Measurements from ENCODE around the gene ARID1B. TPM values are rescaled to one million over a fixed set of nuclear protein-coding genes. Genes with fewer than 3 reads are reported as not detected.
A peak's percentile ranks its signal among the peaks of the same experiment; 100 is the strongest.

Gene ARID1B
- total RNA-seq, 4 donors from 2014 or later: 25.2 to 103 (median 59.5) TPM

DNA sequence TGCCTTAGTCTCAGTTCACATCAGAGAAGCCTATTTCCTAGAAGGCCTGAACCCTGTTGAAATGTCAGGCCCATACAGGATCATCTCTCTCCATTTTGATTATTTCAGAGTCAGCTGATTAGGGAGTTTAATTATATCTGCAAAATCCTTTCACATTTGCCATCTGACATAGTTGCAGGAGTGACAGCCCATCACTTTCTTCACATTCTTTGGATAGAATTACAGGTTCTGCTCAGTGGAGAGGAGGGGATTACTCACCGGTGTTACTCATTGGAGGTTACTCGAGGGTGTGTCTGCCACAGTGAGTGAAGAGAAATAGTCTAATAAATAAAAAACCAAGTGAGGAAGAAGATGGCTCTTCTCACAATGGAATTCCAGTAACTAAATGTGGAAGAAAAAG, 329.3 kb downstream of the ARID1B start:
- WGBS, 2 donors: 36 to 47% methylated on average over 2 of the region's 2 CpGs
- Histone ChIP-seq H3K4me1 (peaks cover 6 to 36% (median 8%) of the 10 kb centered on the region in 3 donors), H3K27me3 (no peaks in the 10 kb centered on the region), H3K27ac (peak overlapping the region in 1 of 4 donors; percentile 26), H3K4me3 (no peak overlapping the region), H3K9me3 (no peaks in the 10 kb centered on the region), H3K36me3 (peaks cover 0 to 14% (median 0%) of the 10 kb centered on the region in 3 donors)
- no peak for DNase-seq
- intact Hi-C loops (cut with DNase I): no loop called here
- TF ChIP-seq, protein P1, sequence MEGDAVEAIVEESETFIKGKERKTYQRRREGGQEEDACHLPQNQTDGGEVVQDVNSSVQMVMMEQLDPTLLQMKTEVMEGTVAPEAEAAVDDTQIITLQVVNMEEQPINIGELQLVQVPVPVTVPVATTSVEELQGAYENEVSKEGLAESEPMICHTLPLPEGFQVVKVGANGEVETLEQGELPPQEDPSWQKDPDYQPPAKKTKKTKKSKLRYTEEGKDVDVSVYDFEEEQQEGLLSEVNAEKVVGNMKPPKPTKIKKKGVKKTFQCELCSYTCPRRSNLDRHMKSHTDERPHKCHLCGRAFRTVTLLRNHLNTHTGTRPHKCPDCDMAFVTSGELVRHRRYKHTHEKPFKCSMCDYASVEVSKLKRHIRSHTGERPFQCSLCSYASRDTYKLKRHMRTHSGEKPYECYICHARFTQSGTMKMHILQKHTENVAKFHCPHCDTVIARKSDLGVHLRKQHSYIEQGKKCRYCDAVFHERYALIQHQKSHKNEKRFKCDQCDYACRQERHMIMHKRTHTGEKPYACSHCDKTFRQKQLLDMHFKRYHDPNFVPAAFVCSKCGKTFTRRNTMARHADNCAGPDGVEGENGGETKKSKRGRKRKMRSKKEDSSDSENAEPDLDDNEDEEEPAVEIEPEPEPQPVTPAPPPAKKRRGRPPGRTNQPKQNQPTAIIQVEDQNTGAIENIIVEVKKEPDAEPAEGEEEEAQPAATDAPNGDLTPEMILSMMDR (IDR thresholded peaks at IDR 0.05): no peak
- TF ChIP-seq POLR2A (IDR thresholded peaks at IDR 0.05): no peak

DNA sequence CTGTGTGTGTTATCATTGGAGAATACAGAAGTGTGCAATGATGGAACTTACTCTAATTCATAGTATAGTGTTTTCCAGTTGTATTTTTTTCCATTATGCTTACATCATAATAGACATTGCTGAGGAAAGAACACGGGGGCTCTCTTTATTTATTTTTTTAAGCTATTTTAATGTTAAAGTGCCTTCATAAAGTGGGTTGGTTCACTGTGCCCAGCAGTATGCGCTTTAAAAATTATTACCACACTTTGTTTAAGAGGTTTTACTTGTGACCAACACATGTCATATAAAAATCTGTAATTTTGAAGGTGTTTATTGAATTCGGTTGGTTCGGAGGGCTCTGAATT, 330.4 kb downstream of the ARID1B start:
- DNase-seq: no peak
- TF ChIP-seq POLR2A (IDR thresholded peaks at IDR 0.05): no peak
- TF ChIP-seq, protein P1 (IDR thresholded peaks at IDR 0.05): no peak
- WGBS, 2 donors: 47 to 72% methylated on average over 4 of the region's 4 CpGs
- Histone ChIP-seq H3K27ac (peak overlapping the region; percentile 6 to 62 (median 13)), H3K4me1 (peaks cover 6 to 36% (median 8%) of the 10 kb centered on the region in 3 donors), H3K36me3 (peaks cover 0 to 25% (median 0%) of the 10 kb centered on the region in 3 donors), H3K4me3 (no peak overlapping the region), H3K9me3 (no peaks in the 10 kb centered on the region), H3K27me3 (no peaks in the 10 kb centered on the region)
- intact Hi-C loops (cut with DNase I): no loop called here

DNA sequence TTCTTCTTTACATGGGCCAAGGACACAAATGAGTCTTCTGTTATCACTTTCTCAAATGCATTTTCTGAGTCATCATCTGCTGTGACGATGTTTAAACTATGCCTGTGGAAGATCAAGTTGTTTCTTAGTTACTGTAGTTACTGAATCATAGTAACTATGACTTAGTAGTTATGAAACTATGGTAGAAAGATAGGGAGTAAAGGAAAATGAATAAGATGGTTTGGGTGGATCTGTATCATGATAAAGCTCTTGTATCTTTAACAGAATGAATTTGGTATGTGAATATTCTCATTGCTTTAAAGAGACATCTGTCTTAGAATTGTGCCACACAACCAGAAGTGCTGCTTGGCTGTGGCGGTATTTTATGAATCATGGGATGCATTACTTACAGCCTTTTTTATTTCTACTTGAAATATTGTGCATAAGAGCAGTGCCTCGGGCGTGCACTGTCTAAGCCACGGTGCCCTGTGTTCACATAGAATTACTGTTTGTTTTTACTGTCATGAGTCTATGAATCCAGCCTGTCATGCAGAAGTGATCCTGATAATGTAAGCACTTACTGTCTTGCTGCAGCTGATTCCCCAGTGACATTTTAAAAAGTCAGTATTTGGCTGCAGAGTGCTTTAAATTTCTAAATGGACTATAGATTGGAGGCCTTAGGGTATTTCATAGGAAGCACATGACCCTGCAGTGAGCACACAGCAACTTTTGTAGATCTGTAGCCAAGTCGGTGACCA, 330.9 kb downstream of the ARID1B start:
- no peak for TF ChIP-seq POLR2A (IDR thresholded peaks at IDR 0.05)
- TF ChIP-seq, protein P1 (IDR thresholded peaks at IDR 0.05): no peak
- intact Hi-C loops (cut with DNase I): no loop called here
- H3K27ac ChIP-seq: peak overlapping the region; percentile 6 to 62 (median 13)
- 23 to 36% methylated on average over 6 of the region's 6 CpGs for WGBS, 2 donors
- H3K4me1 ChIP-seq: peaks cover 6 to 36% (median 8%) of the 10 kb centered on the region in 3 donors
- no peaks in the 10 kb centered on the region for H3K27me3 ChIP-seq
- H3K36me3 ChIP-seq: peaks cover 0 to 26% (median 0%) of the 10 kb centered on the region in 3 donors
- no peak overlapping the region for H3K4me3 ChIP-seq
- H3K9me3 ChIP-seq: no peaks in the 10 kb centered on the region
- DNase-seq: no peak

DNA sequence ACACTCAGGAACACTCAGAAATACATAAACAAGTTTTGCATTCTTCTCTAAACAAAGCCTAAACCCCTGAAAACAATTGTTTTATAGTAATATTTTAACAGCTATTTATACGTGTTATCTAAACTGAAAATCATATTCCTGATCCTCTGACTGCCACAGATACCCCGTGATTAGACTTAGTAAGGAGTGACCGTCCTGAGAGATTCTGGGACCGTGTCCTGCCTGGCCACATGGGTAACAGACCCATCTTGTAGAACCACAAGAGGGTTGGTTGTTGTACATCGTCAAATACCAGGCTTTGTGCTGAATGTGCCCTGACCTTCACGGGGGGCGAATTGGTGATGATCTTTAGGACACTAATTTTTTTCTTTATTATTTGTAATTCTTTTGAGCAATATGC, 331.7 kb downstream of the ARID1B start:
- H3K36me3 ChIP-seq: peaks cover 0 to 32% (median 0%) of the 10 kb centered on the region in 3 donors
- no peak for DNase-seq
- TF ChIP-seq, protein P1 (IDR thresholded peaks at IDR 0.05): no peak
- no peak for TF ChIP-seq POLR2A (IDR thresholded peaks at IDR 0.05)
- WGBS, 2 donors: 73 to 85% methylated on average over 7 of the region's 7 CpGs
- no peaks in the 10 kb centered on the region for H3K27me3 ChIP-seq
- peaks cover 6 to 36% (median 8%) of the 10 kb centered on the region in 3 donors for H3K4me1 ChIP-seq
- intact Hi-C loops (cut with DNase I): no loop called here
- no peak overlapping the region for H3K4me3 ChIP-seq
- peak overlapping the region in 2 of 4 donors; percentile 17 to 62 for H3K27ac ChIP-seq
- no peaks in the 10 kb centered on the region for H3K9me3 ChIP-seq

DNA sequence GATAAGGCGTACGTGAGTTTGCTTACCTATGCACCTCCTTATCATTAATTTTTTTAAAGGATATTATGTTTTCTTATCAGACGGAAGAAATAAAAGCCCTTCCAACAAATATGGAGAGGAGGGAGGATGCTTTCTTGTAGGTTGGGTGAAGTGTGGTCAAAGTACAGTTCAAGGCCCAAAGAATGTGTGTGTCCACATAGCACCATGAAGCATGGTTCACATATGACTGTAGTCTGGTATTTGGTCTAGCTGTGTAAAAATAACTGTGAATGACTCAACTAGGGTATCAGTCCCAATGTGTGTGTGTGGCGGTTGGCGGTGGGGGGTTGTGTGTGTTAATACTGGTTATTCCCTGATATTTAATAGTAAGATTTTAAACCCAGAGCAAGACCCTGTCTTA, 333.4 kb downstream of the ARID1B start:
- intact Hi-C loops (cut with DNase I): no loop called here
- DNase-seq: no peak
- TF ChIP-seq, protein P1 (IDR thresholded peaks at IDR 0.05): no peak
- no peak for TF ChIP-seq POLR2A (IDR thresholded peaks at IDR 0.05)

More for the DNA sequence above, 333.4 kb downstream of the ARID1B start:
- Histone ChIP-seq H3K9me3 (no peaks in the 10 kb centered on the region), H3K4me1 (peaks cover 6 to 36% (median 8%) of the 10 kb centered on the region in 3 donors), H3K27me3 (no peaks in the 10 kb centered on the region), H3K36me3 (peaks cover 0 to 43% (median 0%) of the 10 kb centered on the region in 3 donors), H3K27ac (no peak overlapping the region), H3K4me3 (no peak overlapping the region)
- 89 to 99% methylated on average over 5 of the region's 5 CpGs for WGBS, 2 donors
